NCI-H748 (cell line): ENCODE measurements around the gene TPRG1.

Experiments
- DNase-seq: peaks from one replicate; lab custom pipeline; 2025; ENCODE audit not compliant: unreplicated experiment; lab: John Stamatoyannopoulos, UW

Gene TPRG1, protein sequence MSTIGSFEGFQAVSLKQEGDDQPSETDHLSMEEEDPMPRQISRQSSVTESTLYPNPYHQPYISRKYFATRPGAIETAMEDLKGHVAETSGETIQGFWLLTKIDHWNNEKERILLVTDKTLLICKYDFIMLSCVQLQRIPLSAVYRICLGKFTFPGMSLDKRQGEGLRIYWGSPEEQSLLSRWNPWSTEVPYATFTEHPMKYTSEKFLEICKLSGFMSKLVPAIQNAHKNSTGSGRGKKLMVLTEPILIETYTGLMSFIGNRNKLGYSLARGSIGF

GRCh38 chr3:189171707-189172106 lies at the start of gene TPRG1:
Gene TPRG1 (plus strand): TSS chr3:189171971. CDS start chr3:189207385, 35,414 bp downstream.
- DNase-seq, result no peak

DNA sequence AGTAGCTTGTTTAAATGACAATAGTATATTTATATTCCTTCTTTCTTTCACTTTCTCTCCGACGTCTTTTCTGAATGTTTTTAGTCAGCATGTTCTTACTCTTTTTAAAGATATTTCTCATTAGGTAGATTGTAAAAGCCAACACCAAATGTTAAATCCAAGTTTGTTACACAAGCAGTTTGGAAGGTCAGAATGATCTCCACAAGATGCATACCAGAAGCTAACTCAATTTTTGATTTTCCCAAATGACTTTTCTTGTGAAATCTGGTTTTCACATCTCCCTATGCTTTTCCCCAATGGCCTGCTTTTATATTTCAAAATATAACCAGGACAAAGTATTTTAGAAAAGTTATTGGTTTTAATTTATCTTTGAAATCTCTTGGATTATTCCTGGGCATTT lies 49.7 kb upstream of the TPRG1 start:
- no peak for DNase-seq

GRCh38 chr3:189122526-189123205 lies 49.1 kb upstream of the TPRG1 start:
- DNase-seq, result no peak

DNA sequence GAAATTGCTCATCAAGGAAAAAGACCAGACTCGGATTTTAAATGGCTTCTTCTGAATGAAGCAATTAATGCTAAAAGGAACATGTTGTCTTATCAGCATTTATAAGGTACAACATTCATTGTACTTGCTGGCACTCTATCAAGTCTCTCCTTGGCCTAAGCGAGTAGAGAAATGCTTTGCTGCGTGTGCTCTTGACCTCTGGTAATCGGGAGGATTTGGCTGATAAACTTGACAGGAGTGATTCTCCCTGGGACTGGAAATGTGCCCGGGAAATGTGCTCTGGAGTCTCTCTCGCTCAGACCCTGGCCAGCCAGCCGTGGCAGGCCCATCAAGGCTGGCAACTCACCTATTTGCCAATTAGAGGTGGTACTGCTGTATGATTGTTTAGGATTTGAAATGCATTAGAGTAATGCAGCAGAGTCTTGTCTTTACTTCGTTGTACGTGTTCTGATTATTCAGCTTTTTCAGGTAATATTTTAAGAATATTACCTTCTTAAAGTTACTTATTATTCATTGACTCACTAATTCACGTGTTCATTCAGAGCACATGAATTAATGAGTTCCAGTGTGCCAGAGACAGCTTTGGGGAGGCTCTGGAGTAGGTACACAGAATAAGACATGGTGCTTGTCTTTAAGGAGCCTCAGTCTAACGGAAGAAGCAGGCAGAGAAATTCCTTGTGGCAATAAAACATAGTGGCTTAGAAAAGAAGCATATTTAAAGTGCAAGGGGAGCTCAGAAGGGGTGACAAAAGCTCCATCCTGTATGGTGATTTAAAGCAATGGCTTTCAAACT lies 48.0 kb upstream of the TPRG1 start:
- DNase-seq, result no peak

DNA sequence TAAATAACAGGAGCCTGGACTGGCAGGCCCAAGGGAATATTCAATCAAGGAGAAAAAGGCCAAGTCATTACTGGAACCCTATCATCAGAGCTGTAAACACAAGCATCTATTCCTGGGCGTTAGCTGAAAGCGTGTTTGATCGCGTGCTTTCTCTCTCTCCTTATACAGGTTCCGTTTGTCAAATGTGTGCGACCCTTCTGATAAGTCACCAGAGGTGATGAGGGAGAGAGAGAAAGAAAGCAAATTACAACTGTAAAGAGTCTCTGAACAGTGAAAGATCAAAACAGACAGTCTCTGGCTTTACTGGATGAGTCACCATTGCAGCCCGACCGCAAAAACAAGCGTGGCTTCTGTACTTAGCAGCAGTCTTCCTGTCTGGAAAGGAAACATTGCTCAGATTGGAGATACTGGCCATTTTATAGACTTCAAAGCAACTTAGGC lies 39.5 kb upstream of the TPRG1 start:
- no peak for DNase-seq

GRCh38 chr3:189132839-189133238 lies 38.9 kb upstream of the TPRG1 start:
- no peak for DNase-seq

GRCh38 chr3:189133768-189134167 lies 38.0 kb upstream of the TPRG1 start:
- DNase-seq, result no peak

- no peak for DNase-seq
Measured at GRCh38 chr3:189137416-189137815, 34.4 kb upstream of the TPRG1 start.

GRCh38 chr3:189138901-189139610 lies 32.7 kb upstream of the TPRG1 start:
- DNase-seq, result no peak

DNA sequence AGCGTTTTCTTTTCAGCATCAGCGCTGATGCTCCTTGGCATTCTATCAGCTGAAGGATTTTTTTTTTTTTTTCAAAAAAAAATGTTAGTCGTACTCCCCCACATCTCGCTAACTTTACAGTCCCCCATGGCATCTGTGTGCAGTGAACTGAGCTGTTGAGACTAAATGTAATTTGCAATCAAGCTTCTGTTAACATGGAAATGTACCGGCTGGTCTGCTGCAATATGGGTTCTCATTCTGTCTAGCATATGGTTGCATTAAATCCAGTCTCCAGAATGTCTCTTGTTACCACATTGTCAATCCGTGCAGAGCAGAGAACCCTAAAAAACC lies 32.2 kb upstream of the TPRG1 start:
- no peak for DNase-seq

DNA sequence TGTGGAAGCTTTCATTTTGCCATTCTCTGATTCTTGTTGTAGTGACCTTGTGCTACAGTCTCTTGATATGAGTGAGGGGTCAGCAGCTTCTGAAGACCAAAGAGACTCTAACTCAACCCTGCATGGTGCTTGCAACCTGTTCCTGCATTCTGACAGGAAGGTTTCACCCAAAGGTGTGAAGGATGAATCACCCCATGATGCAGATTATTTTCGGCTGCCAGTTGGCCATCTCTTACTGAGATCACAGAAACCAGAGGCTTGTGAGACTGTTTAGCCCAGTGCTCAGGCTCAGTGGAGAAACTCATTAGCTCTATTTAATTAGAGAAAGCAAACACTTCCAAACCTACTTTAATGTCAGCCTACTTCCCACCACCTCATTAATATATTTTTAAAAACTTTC lies 29.2 kb upstream of the TPRG1 start:
- no peak for DNase-seq

DNA sequence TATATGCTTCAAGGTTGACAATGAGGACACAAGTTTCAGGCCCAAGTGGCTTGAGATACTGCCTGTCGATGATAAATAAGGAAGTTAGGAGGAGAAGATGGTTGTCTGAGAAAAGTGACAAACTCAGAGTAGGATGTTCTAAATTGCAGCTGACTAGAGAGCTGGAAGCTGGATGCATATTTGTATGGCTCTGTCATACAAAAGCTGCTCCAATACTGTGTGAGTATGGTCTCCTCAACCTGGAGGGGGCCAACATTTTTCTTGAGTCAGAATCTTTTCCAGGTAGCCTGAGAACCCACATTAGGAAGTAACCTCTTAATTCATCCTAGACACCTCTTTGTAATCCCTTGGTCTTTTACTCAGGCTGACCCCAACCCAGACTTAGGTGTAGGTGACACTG lies 28.4 kb upstream of the TPRG1 start:
- no peak for DNase-seq

DNA sequence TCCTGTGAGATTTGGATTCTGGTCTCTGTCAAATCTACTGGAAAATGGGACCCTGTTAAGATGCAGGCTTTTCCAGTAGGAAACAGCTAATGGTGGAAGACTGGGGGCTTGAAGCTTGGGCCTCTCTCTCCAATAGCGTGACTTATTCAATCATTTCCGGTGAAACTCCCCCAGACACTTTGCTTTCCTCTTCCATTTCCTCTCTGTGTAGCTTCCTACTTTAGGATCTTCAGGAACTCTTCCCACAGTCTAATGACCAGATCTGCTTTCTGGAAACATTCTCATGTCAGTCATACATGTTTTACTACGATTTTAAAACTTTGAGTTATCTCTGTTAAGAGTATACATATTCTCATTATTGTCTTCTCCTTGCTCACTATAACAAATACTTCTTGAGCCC lies 28.0 kb upstream of the TPRG1 start:
- DNase-seq, result no peak

GRCh38 chr3:189144645-189145044 lies 27.1 kb upstream of the TPRG1 start:
- DNase-seq, result peak; percentile 10

GRCh38 chr3:189146848-189147247 lies 24.9 kb upstream of the TPRG1 start:
- DNase-seq, result no peak

DNA sequence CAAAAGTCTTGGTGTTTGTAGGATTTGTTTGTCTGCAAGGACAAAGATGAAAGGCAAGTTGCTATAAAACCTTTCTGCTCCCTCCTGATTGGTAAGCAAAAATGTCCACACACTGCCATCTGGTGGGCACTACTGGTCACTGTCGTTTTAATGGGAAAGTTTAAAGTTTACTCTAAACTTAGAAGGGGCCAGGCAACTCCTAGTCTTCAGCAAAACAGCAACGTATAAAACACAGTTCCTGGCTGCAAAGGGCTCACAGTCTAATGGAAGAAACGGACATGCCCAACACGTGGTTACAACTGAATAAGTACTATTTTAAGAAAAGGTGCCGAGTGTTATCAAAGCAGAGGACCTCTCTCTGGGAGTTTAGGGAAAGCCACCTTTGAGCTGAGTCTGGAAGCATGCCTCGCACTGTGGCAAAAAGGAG lies 23.7 kb upstream of the TPRG1 start:
- DNase-seq, result peak; percentile 27

- no peak for DNase-seq
Measured at GRCh38 chr3:189149203-189149602, 22.6 kb upstream of the TPRG1 start.

- no peak for DNase-seq
Measured at GRCh38 chr3:189157232-189158007, 14.4 kb upstream of the TPRG1 start.

GRCh38 chr3:189158034-189158433 lies 13.7 kb upstream of the TPRG1 start:
- DNase-seq, result no peak

DNA sequence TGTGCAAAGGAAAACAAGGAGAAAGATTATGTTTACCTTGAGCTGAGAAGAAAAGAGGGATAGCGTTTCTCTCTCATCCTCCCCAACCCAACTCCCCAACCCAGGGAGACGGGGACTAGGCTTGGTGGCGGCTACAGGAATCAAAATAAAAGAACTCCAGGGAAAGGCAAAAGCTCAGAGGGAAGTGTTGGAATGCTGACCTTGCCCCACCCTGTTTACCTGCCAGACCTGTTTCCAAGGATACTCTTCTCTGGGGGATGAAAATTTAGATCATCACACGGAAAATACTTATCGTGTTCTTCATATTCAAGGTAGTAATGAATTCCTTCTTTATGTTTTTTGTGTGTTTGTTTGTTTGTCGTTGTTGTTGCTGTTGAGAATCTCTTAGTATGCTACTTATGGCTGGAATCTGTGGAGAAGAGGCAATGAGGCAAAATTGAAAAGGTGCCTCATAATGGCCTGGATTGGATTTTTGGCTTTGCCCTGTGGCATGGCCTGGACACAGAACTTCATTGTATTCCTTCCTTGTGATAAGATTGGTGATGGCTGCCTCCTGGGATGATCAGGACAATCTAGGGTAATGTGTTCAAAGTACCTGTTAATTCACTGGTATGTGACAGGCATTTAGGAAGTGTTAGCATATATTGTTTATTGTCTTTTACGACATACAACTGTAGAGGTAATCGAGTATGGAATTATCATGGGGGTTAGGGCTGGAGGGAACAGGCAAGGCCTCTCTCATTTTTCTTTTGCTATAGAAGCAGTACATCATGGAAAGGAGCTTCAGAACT lies 11.1 kb upstream of the TPRG1 start:
- DNase-seq, result no peak
